SK-N-SH (cell line): ENCODE results near the gene NRGN. TPM values are rescaled to one million over a fixed set of nuclear protein-coding genes. Genes with fewer than 3 reads are reported as not detected.

ENCODE experiments used
- CTCF ChIA-PET: fragments of 300-600, 350-600 bp; formaldehyde crosslinking; extraction: SDS; loops from one replicate; lab custom pipeline; 2021; lab: Yijun Ruan, JAX
- POLR2A ChIA-PET: fragments of 350-600 bp; sonication (Branson Sonifier 250); formaldehyde crosslinking; extraction: SDS; loops from one replicate; lab custom pipeline; 2020; ENCODE audit warnings: antibody characterized with exemption, inconsistent platforms; lab: Yijun Ruan, JAX
- DNase-seq: peaks from one replicate; pipeline ENCODE4 v3.0.0; 2012
- H2AFZ ChIP-seq: fragments of 200-600 bp; sonication (generic); 2 replicates; pipeline ENCODE4 v1.8.1; 2016; ENCODE audit warnings: antibody characterized with exemption, mild to moderate bottlenecking, low read depth
- H3F3A ChIP-seq: fragments of 200-600 bp; sonication (generic); replicated peaks from 2 replicates; pipeline ENCODE3; 2016; ENCODE audit warnings: antibody characterized with exemption, mild to moderate bottlenecking; ENCODE audit not compliant: insufficient read depth
- H3K27ac ChIP-seq, 2 experiments: fragments of 200-500 bp in 1 of 2; fragments of 200-600 bp in 1 of 2; sonication (Bioruptor generic) in 1 of 2; sonication (generic), shearing (Covaris generic) in 1 of 2; 2 replicates each; pipeline versions ENCODE4 v1.5.1 to v1.6.1; 2014 to 2016; ENCODE audit warnings: low read depth in 2 of 2, inconsistent platforms in 1 of 2, low read length in 1 of 2, mild to moderate bottlenecking in 1 of 2, mixed read lengths in 1 of 2
- H3K27me3 ChIP-seq: fragments of 200-600 bp; sonication (generic), shearing (Covaris generic); 2 replicates; pipeline ENCODE4 v1.6.1; 2016; ENCODE audit warnings: mixed run types; ENCODE audit not compliant: insufficient read depth
- H3K36me3 ChIP-seq, 2 experiments: fragments of 200-500 bp in 1 of 2; fragments of 200-600 bp in 1 of 2; sonication (Bioruptor generic) in 1 of 2; sonication (generic) in 1 of 2; replicated peaks in 1 of 2; 2 replicates each; pipeline versions ENCODE3 to v1.5.1; 2014 to 2016; ENCODE audit warnings: low read length in 1 of 2, mild to moderate bottlenecking in 1 of 2; ENCODE audit not compliant: insufficient read depth in 2 of 2, control insufficient read depth in 1 of 2
- H3K4me1 ChIP-seq, 2 experiments: fragments of 200-500 bp in 1 of 2; fragments of 200-600 bp in 1 of 2; sonication (Bioruptor generic) in 1 of 2; sonication (generic), shearing (Covaris generic) in 1 of 2; 2 replicates each; pipeline versions ENCODE4 v1.5.1 to v1.6.1; 2014 to 2016; ENCODE audit warnings: low read depth in 1 of 2, low read length in 1 of 2, mixed run types in 1 of 2; ENCODE audit not compliant: insufficient read depth in 2 of 2, control insufficient read depth in 1 of 2
- H3K4me2 ChIP-seq: fragments of 200-600 bp; sonication (generic), shearing (Covaris generic); 2 replicates; pipeline ENCODE4 v1.6.1; 2017; ENCODE audit warnings: mixed run types
- H3K4me3 ChIP-seq, 2 experiments: fragments of 200-500 bp in 1 of 2; fragments of 200-600 bp in 1 of 2; sonication (Bioruptor generic) in 1 of 2; sonication (generic), shearing (Covaris generic) in 1 of 2; 2 replicates each; pipeline versions ENCODE4 v1.5.1 to v1.8.1; 2014 to 2016; ENCODE audit warnings: low read depth in 2 of 2, inconsistent platforms in 1 of 2, low read length in 1 of 2, mild to moderate bottlenecking in 1 of 2, mixed read lengths in 1 of 2, moderate library complexity in 1 of 2
- H3K79me2 ChIP-seq: fragments of 200-600 bp; sonication (generic); 2 replicates; pipeline ENCODE4 v1.8.1; 2017; ENCODE audit warnings: mild to moderate bottlenecking; ENCODE audit not compliant: insufficient read depth
- H3K9ac ChIP-seq: fragments of 200-600 bp; sonication (generic); 2 replicates; pipeline ENCODE4 v1.6.1; 2017; ENCODE audit warnings: mixed run types
- H3K9me2 ChIP-seq: fragments of 200-600 bp; sonication (generic); 2 replicates; pipeline ENCODE4 v1.6.1; 2017; ENCODE audit warnings: mixed run types
- H3K9me3 ChIP-seq: fragments of 200-600 bp; sonication (generic); 2 replicates; pipeline ENCODE4 v1.6.1; 2017; ENCODE audit warnings: mixed run types, mild to moderate bottlenecking, moderate library complexity
- H4K20me1 ChIP-seq: fragments of 200-600 bp; sonication (generic); 2 replicates; pipeline ENCODE4 v1.6.1; 2017; ENCODE audit warnings: mild to moderate bottlenecking, mixed run types; ENCODE audit not compliant: insufficient read depth
- EP300 ChIP-seq, 2 experiments: IDR thresholded peaks; 2 replicates each; pipeline versions ENCODE4 v1.4.0 to v1.6.1; 2012; ENCODE audit warnings: borderline replicate concordance in 1 of 2, low read depth in 1 of 2, low read length in 1 of 2
- FOXM1 ChIP-seq: IDR thresholded peaks from 2 replicates; pipeline ENCODE4 v1.4.0; 2012; ENCODE audit warnings: low read depth, mild to moderate bottlenecking
- GABPA ChIP-seq: IDR thresholded peaks from 2 replicates; pipeline ENCODE4 v1.4.0; 2012; ENCODE audit warnings: low read depth, mild to moderate bottlenecking
- NFIC ChIP-seq: IDR thresholded peaks from 2 replicates; pipeline ENCODE4 v1.4.0; 2012; ENCODE audit warnings: borderline replicate concordance
- NRF1 ChIP-seq: IDR thresholded peaks from 2 replicates; pipeline ENCODE4 v1.6.1; 2012; ENCODE audit warnings: low read depth, mild to moderate bottlenecking, low read length
- RAD21 ChIP-seq: IDR thresholded peaks from 2 replicates; pipeline ENCODE4 v1.6.1; 2012; ENCODE audit warnings: mild to moderate bottlenecking, low read length
- SIN3A ChIP-seq: IDR thresholded peaks from 2 replicates; pipeline ENCODE4 v1.6.1; 2012; ENCODE audit warnings: low read depth, mild to moderate bottlenecking, low read length, moderate library complexity, borderline replicate concordance
- SMC3 ChIP-seq: IDR thresholded peaks from 2 replicates; pipeline ENCODE4 v1.6.1; 2012; ENCODE audit warnings: low read depth, low read length, improper control_type of control experiment
- TAF1 ChIP-seq: IDR thresholded peaks from 2 replicates; pipeline ENCODE4 v1.6.1; 2012; ENCODE audit warnings: low read depth, mild to moderate bottlenecking, low read length, moderate library complexity, borderline replicate concordance
- USF1 ChIP-seq: IDR thresholded peaks from 2 replicates; pipeline ENCODE4 v1.4.0; 2012; ENCODE audit warnings: low read depth, borderline replicate concordance
- YY1 ChIP-seq: IDR thresholded peaks from 2 replicates; pipeline ENCODE4 v1.4.0; 2012; ENCODE audit warnings: low read depth, mild to moderate bottlenecking
- WGBS: methylation state at CpG from one replicate; pipeline ENCODE4 v1.1.6; 2017; ENCODE audit warnings: low lambda C conversion rate; 5-methylcytosine and 5-hydroxymethylcytosine counted together
- polyA plus RNA-seq, 3 experiments: library from polyadenylated mRNA; depleted of rRNA; stranded (reverse); fragments of >200 nt; gene quantifications; 2 replicates each; pipeline ENCODE4 v1.2.3, GENCODE V29; 2012
- TF ChIP-seq, protein P1 (sequence below): fragments of 200-600 bp; sonication (generic); IDR thresholded peaks from 2 replicates; pipeline ENCODE4 v1.6.1; 2017; ENCODE audit warnings: antibody characterized with exemption, mild to moderate bottlenecking, moderate library complexity

Gene NRGN
- polyA plus RNA-seq, 1 of the 3 experiments (the other 2 are of a cell fraction) = 6.8 TPM

DNA sequence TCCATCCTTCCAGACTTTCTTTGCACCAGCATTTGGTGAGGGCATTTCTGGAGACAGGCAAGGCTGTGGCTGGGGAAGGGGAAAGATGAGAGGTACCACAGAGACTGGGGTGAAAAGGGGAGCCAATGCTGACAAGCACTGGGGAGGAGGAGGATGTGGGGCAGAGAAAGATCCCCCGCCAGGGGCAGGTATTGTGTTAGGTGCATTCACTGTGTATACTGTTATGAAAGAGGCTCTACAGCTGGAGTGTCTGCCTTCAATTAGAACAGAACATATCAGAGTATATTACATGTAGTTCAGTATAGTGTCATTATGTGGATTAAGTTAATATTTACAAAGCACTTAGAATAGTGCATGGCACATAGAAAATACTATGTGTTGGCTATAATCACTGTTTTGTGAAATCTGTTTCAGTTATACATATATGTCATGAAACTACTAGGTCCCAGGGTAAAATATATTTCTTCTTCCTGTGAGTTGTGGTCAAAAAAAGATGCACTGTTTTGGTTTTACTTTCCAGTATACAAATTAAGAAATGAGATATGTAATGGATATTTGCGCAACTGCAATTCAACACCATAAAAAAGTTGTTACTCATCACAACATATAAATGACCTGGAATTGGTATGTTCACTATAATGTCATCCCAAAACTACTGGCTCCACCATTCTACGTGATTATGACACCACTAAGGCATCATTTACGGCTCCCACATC, 52.0 kb downstream of the NRGN start (continued):
- TF ChIP-seq, protein P1, sequence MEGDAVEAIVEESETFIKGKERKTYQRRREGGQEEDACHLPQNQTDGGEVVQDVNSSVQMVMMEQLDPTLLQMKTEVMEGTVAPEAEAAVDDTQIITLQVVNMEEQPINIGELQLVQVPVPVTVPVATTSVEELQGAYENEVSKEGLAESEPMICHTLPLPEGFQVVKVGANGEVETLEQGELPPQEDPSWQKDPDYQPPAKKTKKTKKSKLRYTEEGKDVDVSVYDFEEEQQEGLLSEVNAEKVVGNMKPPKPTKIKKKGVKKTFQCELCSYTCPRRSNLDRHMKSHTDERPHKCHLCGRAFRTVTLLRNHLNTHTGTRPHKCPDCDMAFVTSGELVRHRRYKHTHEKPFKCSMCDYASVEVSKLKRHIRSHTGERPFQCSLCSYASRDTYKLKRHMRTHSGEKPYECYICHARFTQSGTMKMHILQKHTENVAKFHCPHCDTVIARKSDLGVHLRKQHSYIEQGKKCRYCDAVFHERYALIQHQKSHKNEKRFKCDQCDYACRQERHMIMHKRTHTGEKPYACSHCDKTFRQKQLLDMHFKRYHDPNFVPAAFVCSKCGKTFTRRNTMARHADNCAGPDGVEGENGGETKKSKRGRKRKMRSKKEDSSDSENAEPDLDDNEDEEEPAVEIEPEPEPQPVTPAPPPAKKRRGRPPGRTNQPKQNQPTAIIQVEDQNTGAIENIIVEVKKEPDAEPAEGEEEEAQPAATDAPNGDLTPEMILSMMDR = no peak
- no peak for TF ChIP-seq NRF1
- no peak for TF ChIP-seq YY1
- TF ChIP-seq FOXM1 = no peak
- TF ChIP-seq EP300 (IDR thresholded peaks at IDR 0.05; ENCODE audit: borderline replicate concordance in 1 of 2, low read depth in 1 of 2, low read length in 1 of 2) = no peak
- TF ChIP-seq SIN3A = no peak
- no peak for TF ChIP-seq RAD21
- no peak for TF ChIP-seq TAF1

DNA sequence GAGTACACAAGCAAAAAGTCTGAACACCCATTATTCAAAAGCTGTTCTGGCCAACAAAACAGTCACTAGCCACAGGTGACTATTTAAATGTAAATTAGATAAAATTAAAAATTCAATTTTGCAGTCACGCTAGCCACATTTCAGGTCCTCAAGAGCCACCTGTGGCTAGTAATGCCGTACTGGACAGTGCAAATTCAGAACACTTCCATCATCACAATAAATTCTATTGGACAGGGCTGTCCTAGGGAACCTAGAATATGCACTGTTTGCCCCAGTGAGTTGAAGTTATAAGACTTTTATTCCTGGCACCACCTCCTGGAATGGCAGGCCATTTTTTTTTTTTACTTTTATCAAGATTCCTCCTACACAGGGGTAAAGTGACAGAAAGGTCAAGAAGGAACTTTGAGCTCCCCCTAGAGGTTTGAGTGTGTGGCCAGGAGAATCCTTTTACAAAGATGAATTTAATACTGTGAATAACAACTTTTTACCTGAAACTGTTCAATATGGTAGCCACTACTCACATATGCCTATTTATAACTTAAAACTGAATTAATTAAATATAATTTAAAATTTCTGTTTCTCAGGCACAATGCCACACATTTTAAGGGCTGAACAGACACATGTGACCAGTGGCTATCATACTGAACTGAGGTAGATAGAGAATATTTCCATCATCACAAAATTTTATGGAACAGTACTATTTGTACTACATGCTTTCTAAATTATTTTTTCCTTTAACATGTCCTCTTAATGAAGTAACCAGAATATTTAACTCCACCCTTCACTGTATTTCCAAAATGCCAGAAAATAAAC, 53.9 kb downstream of the NRGN start:
- no peak overlapping the region for H3K27ac ChIP-seq
- no peaks in the 10 kb centered on the region for H3K9me2 ChIP-seq
- peaks cover 9 to 16% of the 10 kb centered on the region in 2 experiments; a peak in 3 of 4 replicates for H3K4me1 ChIP-seq
- H3K9me3 ChIP-seq = no peaks in the 10 kb centered on the region
- no peak overlapping the region for H3K4me2 ChIP-seq
- ChIA-PET POLR2A (no interaction called here), CTCF (interaction anchor here (0.6 to 10.4 kb wide), 37 partner anchors 8 to 642 kb away, joined by 3 to 70 read pairs (median 4); partner anchors contain the start of genes ESAM, ROBO3, SIAE and SPA17)
- peaks cover 93% of the 10 kb centered on the region for H4K20me1 ChIP-seq
- no peak overlapping the region for H3K9ac ChIP-seq
- H2AFZ ChIP-seq = no peak overlapping the region
- DNase-seq = peak; percentile 52
- no peaks in the 10 kb centered on the region for H3K27me3 ChIP-seq
- H3K4me3 ChIP-seq = no peak overlapping the region
- no peaks in the 10 kb centered on the region for H3K36me3 ChIP-seq
- 100% methylated on average over 2 of the region's 2 CpGs for WGBS
- TF ChIP-seq SMC3 = peak; percentile 29; the same call in 1 of the 2 replicates
- no peak for TF ChIP-seq USF1
- peak; percentile 67 for TF ChIP-seq RAD21
- TF ChIP-seq, protein P1 = peak; percentile 82
- TF ChIP-seq NRF1 = no peak
- TF ChIP-seq NFIC = no peak
- no peak for TF ChIP-seq GABPA
- no peak for TF ChIP-seq YY1
- H3K79me2 ChIP-seq = peaks cover 99% of the 10 kb centered on the region
- H3F3A ChIP-seq = peaks cover 12% of the 10 kb centered on the region
